HepG2 (cell line): Measurements from ENCODE around the gene IMPDH2. TPM values are rescaled to one million over a fixed set of nuclear protein-coding genes. Genes with fewer than 3 reads are reported as not detected.

Experiments used
- ARNT ChIP-seq: fragments of 450-650 bp; IDR thresholded peaks from 2 replicates; pipeline ENCODE4 v1.6.1; 2017
- CREBL2 ChIP-seq: sonication (generic); formaldehyde crosslinking; IDR thresholded peaks from 2 replicates; pipeline ENCODE4 v1.8.1; 2023; ENCODE audit warnings: missing genetic modification reagents, mild to moderate bottlenecking, borderline replicate concordance
- ELF4 ChIP-seq: sonication (generic); formaldehyde crosslinking; IDR thresholded peaks from 2 replicates; pipeline ENCODE4 v1.5.0; 2020; ENCODE audit warnings: missing genetic modification reagents, mild to moderate bottlenecking, moderate library complexity, borderline replicate concordance
- FOXA1 ChIP-seq, 2 experiments: fragments of 450-650 bp in 1 of 2; sonication (generic) in 1 of 2; formaldehyde crosslinking in 1 of 2; IDR thresholded peaks; 2 replicates each; pipeline versions ENCODE4 v1.4.0 to v1.6.1; 2016 to 2020; ENCODE audit warnings: missing genetic modification reagents in 1 of 2
- FOXA3 ChIP-seq: IDR thresholded peaks from 2 replicates; pipeline ENCODE4 v1.6.1; 2016; ENCODE audit warnings: missing genetic modification reagents, missing compliant biosample characterization
- FOXO4 ChIP-seq: sonication (generic); formaldehyde crosslinking; conservative IDR thresholded peaks from 2 replicates; pipeline ENCODE4 v1.8.1; 2023; ENCODE audit warnings: missing genetic modification reagents
- HNF4G ChIP-seq, 2 experiments: sonication (generic) in 1 of 2; formaldehyde crosslinking in 1 of 2; IDR thresholded peaks; 2 replicates each; pipeline versions ENCODE4 v1.4.0 to v1.6.1; 2011 to 2020; ENCODE audit warnings: borderline replicate concordance in 2 of 2, low read depth in 2 of 2, mild to moderate bottlenecking in 2 of 2, low read length in 1 of 2, missing genetic modification reagents in 1 of 2, moderate library complexity in 1 of 2
- KDM4B ChIP-seq: sonication (generic); formaldehyde crosslinking; IDR thresholded peaks from 2 replicates; pipeline ENCODE4 v1.4.0; 2020; ENCODE audit warnings: missing genetic modification reagents
- KLF13 ChIP-seq: sonication (generic); formaldehyde crosslinking; IDR thresholded peaks from 2 replicates; pipeline ENCODE4 v1.4.0; 2020; ENCODE audit warnings: mild to moderate bottlenecking, missing genetic modification reagents
- KLF16 ChIP-seq, 2 experiments: sonication (generic) in 1 of 2; formaldehyde crosslinking in 1 of 2; IDR thresholded peaks; 2 replicates each; pipeline versions ENCODE4 v1.6.1 to v1.8.0; 2016 to 2023; ENCODE audit warnings: missing genetic modification reagents in 2 of 2, missing compliant biosample characterization in 1 of 2
- NFAT5 ChIP-seq: sonication (generic); formaldehyde crosslinking; IDR thresholded peaks from 2 replicates; pipeline ENCODE4 v1.4.0; 2020; ENCODE audit warnings: missing genetic modification reagents
- TCF7L2 ChIP-seq: IDR thresholded peaks from 2 replicates; pipeline ENCODE4 v1.6.1; 2011; ENCODE audit warnings: mild to moderate bottlenecking, low read depth, low read length, moderate library complexity
- THAP9 ChIP-seq: sonication (generic); formaldehyde crosslinking; IDR thresholded peaks from 2 replicates; pipeline ENCODE4; 2020; ENCODE audit warnings: missing genetic modification reagents, mild to moderate bottlenecking, borderline replicate concordance
- ZNF256 ChIP-seq: sonication (generic); formaldehyde crosslinking; conservative IDR thresholded peaks from 2 replicates; pipeline ENCODE4 v1.4.0; 2020; ENCODE audit warnings: missing genetic modification reagents
- ZNF326 ChIP-seq: sonication (generic); formaldehyde crosslinking; IDR thresholded peaks from 2 replicates; pipeline ENCODE4 v1.4.0; 2020; ENCODE audit warnings: missing genetic modification reagents, borderline replicate concordance
- ZNF382 ChIP-seq: sonication (generic); formaldehyde crosslinking; IDR thresholded peaks from 2 replicates; pipeline ENCODE4 v1.5.0; 2020; ENCODE audit warnings: missing genetic modification reagents, mild to moderate bottlenecking, borderline replicate concordance
- ZNF7 ChIP-seq: IDR thresholded peaks from 2 replicates; pipeline ENCODE4 v1.6.1; 2016; ENCODE audit warnings: missing biosample characterization, missing genetic modification reagents
- ZNF740 ChIP-seq: sonication (generic); formaldehyde crosslinking; IDR thresholded peaks from 2 replicates; pipeline ENCODE4 v1.4.0; 2020; ENCODE audit warnings: missing genetic modification reagents
- ZNF776 ChIP-seq: sonication (generic); formaldehyde crosslinking; IDR thresholded peaks from 2 replicates; pipeline ENCODE4 v1.4.0; 2020; ENCODE audit warnings: mild to moderate bottlenecking, missing genetic modification reagents
- polyA plus RNA-seq, 8 experiments: library from polyadenylated mRNA; depleted of rRNA in 3 of 8; stranded (reverse) in 7 of 8; unstranded in 1 of 8; fragments of >200 nt; fragmentation: Illumina TruSeq in 4 of 8; extraction: Trizol in 4 of 8; gene quantifications; 2 replicates each; pipeline versions ENCODE4 v1.2.1 to v1.2.3, GENCODE V29; 2011 to 2016; ENCODE audit warnings: low read depth in 4 of 8, missing spikeins in 1 of 8, mixed read lengths in 1 of 8; ENCODE audit not compliant: insufficient read depth in 1 of 8
- total RNA-seq, 5 experiments: library from RNA; depleted of rRNA; stranded (reverse); fragments of >200 nt; fragmentation: Illumina TruSeq; extraction: Trizol; gene quantifications; 2 replicates each; pipeline ENCODE4 v1.2.3, GENCODE V29; 2016; ENCODE audit warnings: low read depth in 1 of 5

The IMPDH2 gene
- total and polyA plus RNA-seq, 2 of the 13 experiments (the other 11 are each of a cell fraction or from before 2014, with no cell fraction given) = 248 to 260 TPM

- TF ChIP-seq FOXA3 (CRISPR knock-in tag) (0 out of 2 replicates have a peak, but pooled peaks have one; percentile 40), ZNF7 (CRISPR knock-in tag) (no peak), ARNT (no peak), KDM4B (CRISPR knock-in tag) (0 out of 2 replicates have a peak, but pooled peaks have one; percentile 46), HNF4G (IDR thresholded peaks at IDR 0.05; ENCODE audit: borderline replicate concordance, low read depth, low read length) (no peak), HNF4G (CRISPR knock-in tag; IDR thresholded peaks at IDR 0.05; ENCODE audit: borderline replicate concordance, low read depth) (no peak), ZNF326 (CRISPR knock-in tag) (no peak), FOXO4 (CRISPR knock-in tag) (no peak), THAP9 (CRISPR knock-in tag) (no peak), TCF7L2 (no peak), KLF13 (CRISPR knock-in tag) (no peak), ZNF382 (CRISPR knock-in tag) (no peak), CREBL2 (CRISPR knock-in tag) (0 out of 2 replicates have a peak, but pooled peaks have one; percentile 13), ZNF776 (no peak), ZNF256 (CRISPR knock-in tag) (no peak), NFAT5 (CRISPR knock-in tag) (no peak), ZNF740 (CRISPR knock-in tag) (no peak), ELF4 (CRISPR knock-in tag) (peak; percentile 72; the same call in 1 of the 2 replicates), FOXA1 (IDR thresholded peaks at IDR 0.05) (no peak), FOXA1 (CRISPR knock-in tag; IDR thresholded peaks at IDR 0.05) (no peak), KLF16 (CRISPR knock-in tag; IDR thresholded peaks at IDR 0.05) (peak; percentile 56 to 85; a peak in 2 of 4 replicates)
These were observed 7.9 kb downstream of the IMPDH2 start (continued) for GRCh38 chr3:49021213-49021812.
